22Rv1 (cell line): ENCODE measurements around the gene ABHD14A.

Experiments used
- CTCF ChIP-seq: fragments of 450-650 bp; IDR thresholded peaks from 2 replicates; pipeline ENCODE4 v1.5.1; 2017; ENCODE audit warnings: mild to moderate bottlenecking
- ZFX ChIP-seq: fragments of 450-650 bp; IDR thresholded peaks from 2 replicates; pipeline ENCODE4 v1.6.1; 2017; ENCODE audit warnings: antibody characterized with exemption, borderline replicate concordance

- TF ChIP-seq CTCF (no peak), ZFX (no peak)
Measured at GRCh38 chr3:51963951-51964451, 10.9 kb upstream of the ABHD14A start.
